Measurements from ENCODE around the gene VARS1.
"Not testable (repeated sequence)": the region's sequence is repeated elsewhere in the genome, so short reads cannot be mapped to it uniquely, and the experiment has no call there.

VARS1 gene

GRCh38 chr6:31822036-31822821 lies 26.7 kb upstream of the VARS1 start:
- peak in 1 of 2 donors; percentile 47 for DNase-seq (ENCODE audit: low read depth in 2 of 2, low spot score in 1 of 2)

- DNase-seq (ENCODE audit: low read depth in 2 of 2, low spot score in 1 of 2), result no peak
Observed at GRCh38 chr6:31821301-31822035, 25.9 kb upstream of the VARS1 start.

GRCh38 chr6:31820399-31820798 lies 24.8 kb upstream of the VARS1 start:
- DNase-seq (ENCODE audit: low read depth in 2 of 2, low spot score in 1 of 2), result not testable (repeated sequence)

- no peak for DNase-seq (ENCODE audit: low read depth in 2 of 2, low spot score in 1 of 2)
Observed at GRCh38 chr6:31819871-31820299, 24.3 kb upstream of the VARS1 start.

- not testable (repeated sequence) for DNase-seq (ENCODE audit: low read depth in 2 of 2, low spot score in 1 of 2)
Observed at GRCh38 chr6:31817929-31818511, 22.5 kb upstream of the VARS1 start.

- not testable (repeated sequence) for DNase-seq (ENCODE audit: low read depth in 2 of 2, low spot score in 1 of 2)
Observed at GRCh38 chr6:31817133-31817928, 21.8 kb upstream of the VARS1 start.

- peak in 1 of 2 donors; percentile 40 for DNase-seq (ENCODE audit: low read depth in 2 of 2, low spot score in 1 of 2)
Observed at GRCh38 chr6:31815025-31815838, 19.7 kb upstream of the VARS1 start, which contains the start of the genes HSPA1A and HSPA1L. Gene HSPA1A, plus strand, starts transcription at chr6:31815543. Its CDS starts 214 bp downstream, at chr6:31815757. Gene HSPA1L, minus strand, starts transcription at chr6:31815283. Its CDS starts 3,311 bp downstream, at chr6:31811972.

GRCh38 chr6:31814677-31815024 lies 19.1 kb upstream of the VARS1 start:
- DNase-seq (ENCODE audit: low read depth in 2 of 2, low spot score in 1 of 2), result peak in 1 of 2 donors; percentile 32

GRCh38 chr6:31813465-31813849 lies 17.9 kb upstream of the VARS1 start:
- DNase-seq (ENCODE audit: low read depth in 2 of 2, low spot score in 1 of 2), result no peak

- DNase-seq (ENCODE audit: low read depth in 2 of 2, low spot score in 1 of 2), result no peak
Observed at GRCh38 chr6:31811645-31812044, 16.1 kb upstream of the VARS1 start.

GRCh38 chr6:31808599-31808998 lies 13.0 kb upstream of the VARS1 start:
- not testable (repeated sequence) for DNase-seq (ENCODE audit: low read depth in 2 of 2, low spot score in 1 of 2)

GRCh38 chr6:31806470-31807272 lies 11.1 kb upstream of the VARS1 start, which contains the start of gene LSM2:
Gene LSM2, minus strand, starts transcription at chr6:31806966. Its CDS starts 209 bp downstream, at chr6:31806757.
- DNase-seq (ENCODE audit: low read depth in 2 of 2, low spot score in 1 of 2), result peak; percentile 90 to 94

- DNase-seq (ENCODE audit: low read depth in 2 of 2, low spot score in 1 of 2), result no peak
Observed at GRCh38 chr6:31805939-31806469, 10.5 kb upstream of the VARS1 start.

GRCh38 chr6:31801031-31801927 lies 5.7 kb upstream of the VARS1 start:
- DNase-seq (ENCODE audit: low read depth in 2 of 2, low spot score in 1 of 2), result not testable (repeated sequence)

- no peak for DNase-seq (ENCODE audit: low read depth in 2 of 2, low spot score in 1 of 2)
Observed at GRCh38 chr6:31799781-31800180, 4.2 kb upstream of the VARS1 start.

GRCh38 chr6:31797588-31797987 lies 2.0 kb upstream of the VARS1 start:
- DNase-seq (ENCODE audit: low read depth in 2 of 2, low spot score in 1 of 2), result no peak

- DNase-seq (ENCODE audit: low read depth in 2 of 2, low spot score in 1 of 2), result no peak
Observed at GRCh38 chr6:31796993-31797385, 1.4 kb upstream of the VARS1 start.

Data from stimulated activated CD8-positive, alpha-beta memory T cell treated with anti-CD3 and anti-CD28 coated beads, Interleukin-4, amount 100 ng/mL, for 4 hours (primary cell).